Inflammatory macrophage treated with lipopolysaccharide for 1 hour (primary cell): ENCODE results near the gene SLC25A11.
"Not testable (repeated sequence)": the region's sequence is repeated elsewhere in the genome, so short reads cannot be mapped to it uniquely, and the experiment has no call there.

Experiments used
- DNase-seq, 2 donors: peaks; one replicate each; pipeline ENCODE4 v3.0.0-alpha.2; 2020 to 2022

Gene SLC25A11

DNA sequence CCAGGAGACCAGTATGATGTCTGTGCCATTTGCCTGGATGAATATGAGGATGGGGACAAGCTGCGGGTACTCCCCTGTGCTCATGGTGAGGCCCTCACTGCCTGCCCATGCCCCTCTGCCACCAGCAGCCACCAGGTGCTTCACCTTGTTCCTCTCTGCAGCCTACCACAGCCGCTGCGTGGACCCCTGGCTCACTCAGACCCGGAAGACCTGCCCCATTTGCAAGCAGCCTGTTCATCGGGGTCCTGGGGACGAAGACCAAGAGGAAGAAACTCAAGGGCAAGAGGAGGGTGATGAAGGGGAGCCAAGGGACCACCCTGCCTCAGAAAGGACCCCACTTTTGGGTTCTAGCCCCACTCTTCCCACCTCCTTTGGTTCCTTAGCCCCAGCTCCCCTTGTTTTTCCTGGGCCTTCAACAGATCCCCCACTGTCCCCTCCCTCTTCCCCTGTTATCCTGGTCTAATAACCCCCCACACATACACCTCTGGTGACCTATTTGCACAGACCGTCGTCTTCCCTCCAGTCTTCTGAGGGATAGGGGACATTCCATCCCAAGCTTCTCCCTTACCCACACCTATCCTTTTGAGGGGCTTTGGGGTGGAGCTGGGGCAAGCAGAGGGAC is 4.8 kb upstream of the SLC25A11 start:
- no peak for DNase-seq

- DNase-seq = peak in 1 of 2 donors; percentile 36
Observed at GRCh38 chr17:4944163-4944553, 4.3 kb upstream of the SLC25A11 start.

- DNase-seq = no peak
Observed at GRCh38 chr17:4942760-4943508, 3.1 kb upstream of the SLC25A11 start.

- DNase-seq = no peak
Observed at GRCh38 chr17:4941319-4941610, 1.4 kb upstream of the SLC25A11 start.

- DNase-seq = no peak
Observed at GRCh38 chr17:4940555-4941318, 891 bp upstream of the SLC25A11 start.

- no peak for DNase-seq
Observed at GRCh38 chr17:4939546-4939795, 375 bp downstream of the SLC25A11 start.

- DNase-seq = no peak
Observed at GRCh38 chr17:4938688-4939545, 929 bp downstream of the SLC25A11 start.

- DNase-seq = no peak
Observed at GRCh38 chr17:4938069-4938491, 1.8 kb downstream of the SLC25A11 start.

- DNase-seq = no peak
Observed at GRCh38 chr17:4937553-4937952, 2.3 kb downstream of the SLC25A11 start.

- DNase-seq = no peak
Observed at GRCh38 chr17:4936436-4936835, 3.4 kb downstream of the SLC25A11 start.

DNA sequence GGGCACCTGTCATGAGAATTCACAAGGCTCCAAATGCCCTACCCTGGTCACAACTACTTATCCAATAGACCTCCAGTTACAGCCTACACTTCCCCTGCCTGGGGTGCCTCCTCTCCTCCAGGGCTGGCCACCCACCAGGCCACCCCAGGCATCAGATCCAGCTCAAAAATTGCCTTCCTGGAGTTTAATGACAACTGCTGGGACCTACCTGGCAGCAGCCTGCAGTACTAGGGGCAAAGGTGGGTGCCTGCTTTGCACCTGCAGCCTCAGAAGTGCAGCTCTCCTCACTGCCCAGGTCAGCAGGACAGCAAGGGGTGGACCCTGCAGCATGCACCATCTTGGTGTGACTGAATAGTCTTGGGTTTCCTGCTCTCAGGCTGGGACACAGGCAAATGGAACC is 4.2 kb downstream of the SLC25A11 start:
- no peak for DNase-seq

DNA sequence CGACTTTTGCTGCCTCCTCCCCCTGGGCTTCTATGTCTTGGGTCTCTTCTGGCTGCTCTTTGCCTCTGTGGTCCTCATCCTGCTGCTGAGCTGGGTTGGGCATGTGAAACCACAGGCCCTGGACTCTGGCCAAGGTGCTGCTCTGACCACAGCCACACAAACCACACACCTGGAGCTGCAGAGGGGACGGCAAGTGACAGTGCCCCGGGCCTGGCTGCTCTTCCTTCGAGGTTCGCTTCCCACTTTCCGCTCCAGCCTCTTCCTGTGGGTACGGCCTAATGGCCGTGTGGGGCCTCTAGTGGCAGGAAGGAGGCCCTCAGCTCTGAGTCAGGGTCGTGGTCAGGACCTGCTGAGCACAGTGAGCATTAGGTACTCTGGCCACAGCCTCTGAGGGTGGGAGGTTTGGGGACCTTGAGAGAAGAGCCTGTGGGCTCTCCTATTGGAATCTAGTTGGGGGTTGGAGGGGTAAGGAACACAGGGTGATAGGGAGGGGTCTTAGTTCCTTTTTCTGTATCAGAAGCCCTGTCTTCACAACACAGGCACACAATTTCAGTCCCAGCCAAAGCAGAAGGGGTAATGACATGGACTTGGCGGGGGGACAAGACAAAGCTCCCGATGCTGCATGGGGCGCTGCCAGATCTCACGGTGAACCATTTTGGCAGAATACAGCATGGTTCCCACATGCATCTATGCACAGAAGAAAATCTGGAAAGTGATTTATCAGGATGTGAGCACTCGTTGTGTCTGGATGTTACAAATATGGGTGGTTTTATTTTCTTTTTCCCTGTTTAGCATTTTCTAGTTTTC is 5.5 kb downstream of the SLC25A11 start:
- DNase-seq = peak in 1 of 2 donors; percentile 40

DNA sequence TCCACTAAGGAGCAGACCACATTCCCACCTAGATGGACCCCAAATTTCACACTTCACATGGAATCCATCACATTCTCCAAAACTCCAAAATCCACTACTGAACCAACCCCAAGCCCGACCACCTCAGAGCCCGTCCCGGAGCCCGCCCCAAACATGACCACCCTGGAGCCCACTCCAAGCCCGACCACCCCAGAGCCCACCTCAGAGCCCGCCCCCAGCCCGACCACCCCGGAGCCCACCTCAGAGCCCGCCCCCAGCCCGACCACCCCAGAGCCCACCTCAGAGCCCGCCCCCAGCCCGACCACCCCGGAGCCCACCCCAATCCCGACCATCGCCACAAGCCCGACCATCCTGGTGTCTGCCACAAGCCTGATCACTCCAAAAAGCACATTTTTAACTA is 6.2 kb downstream of the SLC25A11 start:
- no peak for DNase-seq

DNA sequence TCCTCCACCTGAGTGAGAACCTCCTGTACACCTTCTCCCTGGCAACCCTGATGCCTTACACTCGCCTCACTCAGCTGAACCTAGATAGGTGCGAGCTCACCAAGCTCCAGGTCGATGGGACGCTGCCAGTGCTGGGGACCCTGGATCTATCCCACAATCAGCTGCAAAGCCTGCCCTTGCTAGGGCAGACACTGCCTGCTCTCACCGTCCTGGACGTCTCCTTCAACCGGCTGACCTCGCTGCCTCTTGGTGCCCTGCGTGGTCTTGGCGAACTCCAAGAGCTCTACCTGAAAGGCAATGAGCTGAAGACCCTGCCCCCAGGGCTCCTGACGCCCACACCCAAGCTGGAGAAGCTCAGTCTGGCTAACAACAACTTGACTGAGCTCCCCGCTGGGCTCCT is 7.1 kb downstream of the SLC25A11 start:
- no peak for DNase-seq

DNA sequence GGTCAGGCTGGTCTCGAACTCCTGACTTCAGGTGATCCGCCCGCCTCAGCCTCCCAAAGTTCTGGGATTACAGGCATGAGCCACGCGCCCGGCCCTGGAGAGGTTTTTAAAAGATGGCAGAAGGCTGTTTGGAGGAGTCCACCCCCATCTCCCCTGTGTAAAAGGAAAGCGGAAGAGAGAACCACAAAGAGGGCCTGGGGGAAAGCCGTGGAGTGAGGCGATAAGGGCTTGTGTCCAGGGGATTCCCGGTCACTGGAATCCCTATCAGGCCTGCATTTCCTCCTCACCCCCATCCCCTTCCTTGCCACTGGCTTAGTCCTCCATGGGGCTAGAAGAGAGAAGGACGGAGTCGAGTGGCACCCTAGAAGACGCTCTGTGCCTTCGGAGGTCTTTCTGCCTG is 7.9 kb downstream of the SLC25A11 start, which contains the start of gene GP1BA:
TSS of gene GP1BA (plus strand) at position 315 of the 400 bp plus-strand sequence. CDS start 328 bp downstream, outside the sequence.
- peak; percentile 50 to 80 for DNase-seq

DNA sequence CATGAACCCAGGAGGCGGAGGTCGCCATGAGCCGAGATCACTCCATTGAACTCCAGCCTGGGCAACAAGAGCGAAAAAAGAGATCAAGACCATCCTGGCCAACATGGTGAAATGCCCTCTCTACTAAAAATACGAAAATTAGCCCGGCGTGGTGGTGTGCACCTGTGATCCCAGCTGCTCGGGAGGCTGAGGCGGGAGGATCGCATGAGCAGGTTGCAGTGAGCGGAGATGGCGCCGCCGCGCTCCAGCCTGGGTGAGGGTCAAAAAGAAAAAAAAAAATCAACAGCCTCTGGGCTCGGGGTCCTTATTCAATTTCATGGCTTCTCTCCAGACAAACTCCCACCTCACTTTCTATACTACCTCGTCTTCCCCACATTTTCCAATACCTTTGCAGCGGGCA is 11.0 kb downstream of the SLC25A11 start:
- DNase-seq = no peak

DNA sequence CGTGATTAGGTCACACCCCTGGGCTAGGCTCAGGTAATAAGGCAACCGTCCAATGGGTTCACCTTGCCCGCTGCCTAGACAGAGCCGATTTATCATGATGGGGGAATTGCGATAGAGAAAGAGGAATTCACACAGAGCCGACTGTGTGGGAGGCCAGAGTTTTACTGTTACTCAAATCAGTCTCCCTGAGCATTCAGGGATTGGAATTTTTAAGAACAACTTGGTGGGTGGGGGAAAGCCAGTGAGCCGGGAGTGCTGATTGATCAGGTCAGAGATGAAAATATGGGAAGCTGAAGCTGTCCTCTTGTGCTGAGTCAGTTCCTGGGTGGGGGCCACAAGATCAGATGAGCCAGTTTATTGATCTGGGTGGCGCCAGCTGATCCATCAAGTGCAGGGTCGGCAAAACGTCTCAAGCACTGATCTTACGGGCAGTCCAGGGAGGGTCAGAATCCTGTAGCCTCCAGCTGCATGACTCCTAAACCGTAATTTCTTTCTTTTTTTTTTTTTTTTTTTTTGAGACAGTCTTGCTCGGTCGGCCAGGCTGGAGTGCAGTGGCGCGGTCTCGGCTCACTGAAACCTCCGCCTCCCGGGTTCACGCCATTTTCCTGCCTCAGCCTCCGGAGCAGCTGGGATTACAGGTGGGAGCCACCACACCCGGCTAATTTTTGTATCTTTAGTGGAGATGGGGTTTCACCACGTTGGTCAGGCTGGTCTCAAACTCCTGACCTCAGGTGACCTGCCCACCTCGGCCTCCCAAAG is 13.1 kb downstream of the SLC25A11 start:
- peak; percentile 89 for DNase-seq

GRCh38 chr17:4921320-4921719 is 18.5 kb downstream of the SLC25A11 start:
- DNase-seq = no peak

DNA sequence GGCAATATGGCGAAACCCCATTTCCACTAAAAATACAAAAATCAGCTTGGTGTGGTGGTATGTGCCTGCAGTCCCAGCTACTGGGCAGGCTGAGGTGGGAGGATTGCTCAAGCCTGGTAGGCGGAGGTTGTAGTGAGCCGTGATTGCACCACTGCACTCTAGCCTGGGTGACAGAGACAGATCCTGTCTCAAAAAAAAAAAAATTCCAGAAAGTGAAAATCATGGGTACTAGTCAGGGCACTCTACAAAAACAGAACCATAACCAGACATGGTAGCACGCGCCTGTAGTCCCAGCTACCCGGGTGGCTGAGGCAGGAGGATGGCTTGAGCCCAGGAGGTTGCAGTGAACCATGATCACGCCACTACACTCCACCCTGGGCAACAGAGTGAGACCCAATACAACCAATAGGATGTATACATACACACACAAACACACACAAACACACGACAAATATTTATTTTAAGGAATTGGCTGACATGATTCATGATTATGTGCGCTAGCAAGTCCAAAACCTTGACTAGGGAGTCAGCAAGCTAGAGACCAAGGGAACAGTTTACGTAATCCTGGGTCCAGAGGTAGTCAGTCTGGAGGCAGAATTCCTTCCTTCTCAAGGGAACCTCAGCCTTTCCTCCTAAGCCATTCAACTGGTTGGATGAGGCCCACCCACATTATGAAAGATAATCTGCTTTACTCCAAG is 19.3 kb downstream of the SLC25A11 start:
- DNase-seq = peak; percentile 94 to 96

DNA sequence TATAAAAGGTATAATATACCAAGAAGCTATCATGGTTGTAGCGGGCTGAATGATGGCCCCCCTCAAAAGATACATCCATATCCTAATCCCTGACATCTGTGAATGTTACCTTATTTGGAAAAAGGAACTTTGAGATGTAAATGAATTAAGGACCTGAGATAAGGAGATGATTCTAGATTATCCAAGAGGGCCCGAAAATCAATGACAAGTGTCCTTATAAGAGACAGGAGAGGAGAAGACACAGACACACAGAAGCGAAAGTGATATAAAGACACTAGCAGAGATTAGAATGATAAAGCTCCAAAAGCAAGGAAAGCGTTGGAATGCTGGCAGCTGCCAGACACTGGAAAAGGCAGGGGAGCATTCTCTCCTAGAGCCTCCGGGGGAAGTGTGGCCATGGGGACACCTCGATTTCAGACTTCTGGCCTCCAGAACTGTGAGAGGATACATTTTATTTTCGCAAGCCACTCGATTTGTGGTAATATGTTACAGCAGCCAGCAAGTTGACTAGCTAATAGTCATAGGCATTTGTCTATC is 20.3 kb downstream of the SLC25A11 start:
- DNase-seq = no peak

DNA sequence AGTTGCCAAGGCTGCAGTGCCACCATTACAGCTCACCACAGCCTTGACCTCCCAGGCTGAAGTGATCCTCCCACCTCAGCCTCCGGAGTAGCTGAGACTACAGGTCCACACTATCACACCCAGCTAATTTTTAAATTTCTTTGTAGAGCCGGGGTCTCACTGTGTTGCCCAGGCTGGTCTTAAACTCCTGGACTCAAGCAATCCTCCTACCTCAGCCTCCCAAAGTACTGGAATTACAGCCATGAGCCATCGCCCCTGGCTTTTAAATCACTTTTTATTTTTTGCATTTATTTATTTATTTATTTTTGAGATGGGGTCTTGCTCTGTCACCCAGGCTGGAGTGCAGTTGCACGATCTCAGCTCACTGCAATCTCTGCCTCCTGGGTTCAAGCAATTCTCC is 25.3 kb downstream of the SLC25A11 start:
- DNase-seq = not testable (repeated sequence)
